ENCODE measurements around the gene MCC. TPM values are rescaled to one million over a fixed set of nuclear protein-coding genes. Genes with fewer than 3 reads are reported as not detected.

MCC gene
- total RNA-seq, 2 experiments from 2014 or later = 0.62 to 0.81 TPM

DNA sequence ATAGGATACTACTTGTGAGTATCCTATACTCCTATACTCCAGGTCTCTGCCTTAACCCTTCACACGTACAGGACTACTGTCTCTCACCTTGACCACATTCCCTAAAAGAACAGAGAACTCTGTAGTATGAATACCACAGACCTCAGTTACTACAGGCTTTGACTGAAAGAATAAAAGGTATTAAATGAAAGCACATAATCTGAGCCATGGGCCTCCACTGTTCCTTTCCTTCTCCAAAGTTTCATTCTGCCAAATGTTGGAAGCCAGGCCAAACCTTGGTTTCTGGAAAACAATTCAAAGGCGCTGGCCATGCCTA is 244.9 kb downstream of the MCC start:
- no peaks in the 10 kb centered on the region for H3K9me3 Mint-ChIP-seq
- no peak for DNase-seq
- H3K27me3 Mint-ChIP-seq (ENCODE audit: low read depth) = peaks cover 6% of the 10 kb centered on the region
- H3K4me1 Mint-ChIP-seq (ENCODE audit: low read depth) = peaks cover 2% of the 10 kb centered on the region
- no peak overlapping the region for H3K4me3 Mint-ChIP-seq
- no peak overlapping the region for H3K27ac Mint-ChIP-seq
- intact Hi-C loops (cut with micrococcal nuclease) = no loop called here
- no peaks in the 10 kb centered on the region for H3K36me3 Mint-ChIP-seq (ENCODE audit: low read depth)
- CTCF ChIA-PET = interaction anchor here (1.0 kb wide), 1 partner anchor 12 kb away, joined by 3 read pairs; no protein-coding TSS in a partner anchor

- DNase-seq = no peak
- H3K4me1 Mint-ChIP-seq (ENCODE audit: low read depth) = peaks cover 2% of the 10 kb centered on the region
- intact Hi-C loops (cut with micrococcal nuclease) = no loop called here
- no peaks in the 10 kb centered on the region for H3K36me3 Mint-ChIP-seq (ENCODE audit: low read depth)
- H3K27me3 Mint-ChIP-seq (ENCODE audit: low read depth) = peaks cover 4% of the 10 kb centered on the region
- CTCF ChIA-PET = interaction anchor here (0.6 to 1.0 kb wide), 2 partner anchors 11 to 142 kb away, joined by 3 to 5 read pairs; no protein-coding TSS in a partner anchor
- H3K4me3 Mint-ChIP-seq = no peak overlapping the region
- H3K27ac Mint-ChIP-seq = no peak overlapping the region
- no peaks in the 10 kb centered on the region for H3K9me3 Mint-ChIP-seq
These were observed 245.5 kb downstream of the MCC start for GRCh38 chr5:113242481-113243348.

- Mint-ChIP-seq H3K27ac (no peak overlapping the region), H3K27me3 (ENCODE audit: low read depth) (peaks cover 7% of the 10 kb centered on the region), H3K4me3 (no peak overlapping the region), H3K36me3 (ENCODE audit: low read depth) (no peaks in the 10 kb centered on the region), H3K4me1 (ENCODE audit: low read depth) (peaks cover 2% of the 10 kb centered on the region), H3K9me3 (no peaks in the 10 kb centered on the region)
- intact Hi-C loops (cut with micrococcal nuclease) = no loop called here
- DNase-seq = no peak
- CTCF ChIA-PET = no interaction called here
These were observed 247.1 kb downstream of the MCC start for GRCh38 chr5:113240951-113241726.

DNA sequence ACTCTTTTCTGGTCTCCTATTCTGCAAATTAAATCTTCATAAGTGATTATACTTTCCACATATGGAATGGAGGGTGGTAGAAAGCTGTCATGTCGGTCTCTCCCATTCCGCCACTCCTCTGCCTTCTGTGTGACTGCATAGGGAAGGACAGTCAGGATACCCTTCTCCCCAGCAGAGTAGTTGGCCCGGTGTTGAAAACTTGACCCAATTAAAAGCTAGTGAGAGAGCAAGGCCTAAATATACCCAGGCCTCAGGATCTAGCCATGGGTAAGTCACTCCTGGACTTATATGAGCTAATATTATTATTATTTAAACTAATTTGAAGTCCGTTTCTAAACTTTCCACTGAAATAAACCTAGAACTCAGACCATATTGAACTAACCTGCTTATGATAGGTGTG is 248.2 kb downstream of the MCC start:
- Mint-ChIP-seq H3K9me3 (no peaks in the 10 kb centered on the region), H3K4me3 (no peak overlapping the region), H3K27ac (no peak overlapping the region), H3K4me1 (ENCODE audit: low read depth) (no peaks in the 10 kb centered on the region), H3K27me3 (ENCODE audit: low read depth) (peaks cover 8% of the 10 kb centered on the region), H3K36me3 (ENCODE audit: low read depth) (no peaks in the 10 kb centered on the region)
- intact Hi-C loops (cut with micrococcal nuclease) = no loop called here
- CTCF ChIA-PET = no interaction called here
- DNase-seq = no peak

GRCh38 chr5:113237893-113238292 is 250.4 kb downstream of the MCC start:
- Mint-ChIP-seq H3K36me3 (ENCODE audit: low read depth) (no peaks in the 10 kb centered on the region), H3K27me3 (ENCODE audit: low read depth) (peaks cover 8% of the 10 kb centered on the region), H3K9me3 (no peaks in the 10 kb centered on the region), H3K27ac (no peak overlapping the region), H3K4me3 (no peak overlapping the region), H3K4me1 (ENCODE audit: low read depth) (no peaks in the 10 kb centered on the region)
- intact Hi-C loops (cut with micrococcal nuclease) = no loop called here
- CTCF ChIA-PET = interaction anchor here (0.6 kb wide), 1 partner anchor 273 kb away, joined by 4 read pairs; no protein-coding TSS in a partner anchor
- DNase-seq = no peak

GRCh38 chr5:113236536-113237288 is 251.5 kb downstream of the MCC start:
- Mint-ChIP-seq H3K36me3 (ENCODE audit: low read depth) (no peaks in the 10 kb centered on the region), H3K4me1 (ENCODE audit: low read depth) (no peaks in the 10 kb centered on the region), H3K27me3 (ENCODE audit: low read depth) (peaks cover 8% of the 10 kb centered on the region), H3K9me3 (no peaks in the 10 kb centered on the region), H3K27ac (no peak overlapping the region), H3K4me3 (no peak overlapping the region)
- intact Hi-C loops (cut with micrococcal nuclease) = no loop called here
- CTCF ChIA-PET = interaction anchor here (0.7 kb wide), 1 partner anchor 325 kb away, joined by 3 read pairs; no protein-coding TSS in a partner anchor
- DNase-seq = no peak

- H3K36me3 Mint-ChIP-seq (ENCODE audit: low read depth) = no peaks in the 10 kb centered on the region
- intact Hi-C loops (cut with micrococcal nuclease) = no loop called here
- CTCF ChIA-PET = interaction anchor here (0.7 kb wide), 1 partner anchor 324 kb away, joined by 3 read pairs; no protein-coding TSS in a partner anchor
- no peaks in the 10 kb centered on the region for H3K9me3 Mint-ChIP-seq
- H3K4me3 Mint-ChIP-seq = no peak overlapping the region
- H3K27me3 Mint-ChIP-seq (ENCODE audit: low read depth) = peaks cover 9% of the 10 kb centered on the region
- no peak overlapping the region for H3K27ac Mint-ChIP-seq
- DNase-seq = no peak
- H3K4me1 Mint-ChIP-seq (ENCODE audit: low read depth) = no peaks in the 10 kb centered on the region
These were observed 252.4 kb downstream of the MCC start for GRCh38 chr5:113235884-113236283.

GRCh38 chr5:113234546-113234945 is 253.7 kb downstream of the MCC start:
- Mint-ChIP-seq H3K36me3 (ENCODE audit: low read depth) (no peaks in the 10 kb centered on the region), H3K9me3 (no peaks in the 10 kb centered on the region), H3K4me3 (no peak overlapping the region), H3K27ac (no peak overlapping the region), H3K27me3 (ENCODE audit: low read depth) (peaks cover 9% of the 10 kb centered on the region), H3K4me1 (ENCODE audit: low read depth) (no peaks in the 10 kb centered on the region)
- no peak for DNase-seq
- CTCF ChIA-PET = interaction anchor here (0.6 kb wide), 1 partner anchor 1703 kb away, joined by 3 read pairs; no protein-coding TSS in a partner anchor
- intact Hi-C loops (cut with micrococcal nuclease) = no loop called here

DNA sequence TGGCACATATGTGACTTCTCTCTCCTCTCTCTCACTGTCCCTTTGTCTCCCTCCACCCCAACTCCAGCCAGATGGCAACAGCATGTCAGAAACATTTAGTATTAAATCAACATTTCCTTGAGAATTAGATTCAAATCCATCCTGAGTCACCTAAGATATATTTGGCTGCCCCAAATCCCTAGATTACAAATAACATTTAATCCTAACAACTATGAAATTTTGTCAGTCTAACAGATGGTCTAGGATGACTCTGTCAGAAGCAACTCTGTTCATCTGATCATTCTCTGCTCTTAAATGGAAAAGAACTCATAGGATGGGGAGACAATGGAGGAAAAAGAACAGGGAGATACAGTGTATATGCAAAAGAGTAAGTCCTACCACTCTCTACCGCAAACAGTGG is 254.6 kb downstream of the MCC start:
- H3K4me1 Mint-ChIP-seq (ENCODE audit: low read depth) = no peaks in the 10 kb centered on the region

DNA sequence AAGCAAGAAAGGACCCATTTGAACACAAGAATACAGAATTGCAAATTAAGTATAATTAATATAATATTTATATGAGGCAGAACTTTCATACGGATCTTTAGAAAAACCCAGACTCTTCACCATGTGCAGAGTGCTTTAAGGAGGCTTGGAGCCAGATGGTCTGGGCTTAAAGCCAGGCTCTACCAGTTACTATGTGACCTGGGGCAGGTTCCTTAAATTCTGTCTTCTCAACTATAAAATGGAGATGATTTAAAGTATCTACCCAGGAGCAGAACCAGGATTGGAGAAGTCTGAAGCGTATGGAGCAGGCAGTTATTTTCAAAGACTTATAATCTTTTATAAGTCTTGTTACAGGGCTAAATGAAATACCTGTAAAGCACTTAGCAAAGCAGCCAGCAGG is 255.6 kb downstream of the MCC start:
- Mint-ChIP-seq H3K9me3 (no peaks in the 10 kb centered on the region), H3K27me3 (ENCODE audit: low read depth) (peaks cover 15% of the 10 kb centered on the region), H3K4me3 (no peak overlapping the region), H3K27ac (no peak overlapping the region), H3K4me1 (ENCODE audit: low read depth) (no peaks in the 10 kb centered on the region), H3K36me3 (ENCODE audit: low read depth) (no peaks in the 10 kb centered on the region)
- CTCF ChIA-PET = no interaction called here
- intact Hi-C loops (cut with micrococcal nuclease) = no loop called here
- no peak for DNase-seq

More for the DNA sequence above, 254.6 kb downstream of the MCC start:
- CTCF ChIA-PET = no interaction called here
- Mint-ChIP-seq H3K27ac (no peak overlapping the region), H3K36me3 (ENCODE audit: low read depth) (no peaks in the 10 kb centered on the region), H3K27me3 (ENCODE audit: low read depth) (peaks cover 12% of the 10 kb centered on the region), H3K9me3 (no peaks in the 10 kb centered on the region), H3K4me3 (no peak overlapping the region)
- intact Hi-C loops (cut with micrococcal nuclease) = no loop called here
- no peak for DNase-seq

DNA sequence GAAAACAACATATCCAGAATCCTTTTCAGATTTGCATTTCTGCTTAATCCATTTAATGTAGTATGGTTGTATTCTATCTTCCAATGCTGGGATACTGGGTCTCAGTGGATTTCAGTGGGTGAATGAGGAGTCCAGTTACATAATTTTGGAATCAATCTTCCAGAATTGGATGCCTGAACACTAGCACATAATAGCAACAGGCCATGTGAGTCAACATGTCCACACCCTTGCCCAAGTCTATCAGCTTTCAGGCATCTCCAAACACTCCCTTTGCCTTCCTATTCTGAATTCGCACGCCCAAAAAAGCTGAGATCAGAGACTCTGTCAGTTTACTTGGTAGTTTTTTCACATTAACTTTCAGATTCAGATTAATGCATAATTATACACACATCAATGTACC is 256.0 kb downstream of the MCC start:
- H3K4me1 Mint-ChIP-seq (ENCODE audit: low read depth) = no peaks in the 10 kb centered on the region
- no peaks in the 10 kb centered on the region for H3K36me3 Mint-ChIP-seq (ENCODE audit: low read depth)
- CTCF ChIA-PET = interaction anchor here (0.7 to 0.8 kb wide), 2 partner anchors 10 to 50 kb away, joined by 3 read pairs; no protein-coding TSS in a partner anchor

GRCh38 chr5:113231653-113232000 is 256.6 kb downstream of the MCC start:
- Mint-ChIP-seq H3K27ac (no peak overlapping the region), H3K9me3 (no peaks in the 10 kb centered on the region), H3K4me3 (no peak overlapping the region), H3K4me1 (ENCODE audit: low read depth) (no peaks in the 10 kb centered on the region), H3K36me3 (ENCODE audit: low read depth) (no peaks in the 10 kb centered on the region), H3K27me3 (ENCODE audit: low read depth) (peaks cover 13% of the 10 kb centered on the region)
- intact Hi-C loops (cut with micrococcal nuclease) = no loop called here
- CTCF ChIA-PET = interaction anchor here (0.7 to 0.8 kb wide), 2 partner anchors 11 to 49 kb away, joined by 3 read pairs; no protein-coding TSS in a partner anchor
- DNase-seq = no peak

More for the DNA sequence above, 256.0 kb downstream of the MCC start:
- no peak overlapping the region for H3K27ac Mint-ChIP-seq
- no peak overlapping the region for H3K4me3 Mint-ChIP-seq
- no peaks in the 10 kb centered on the region for H3K9me3 Mint-ChIP-seq
- no peak for DNase-seq
- intact Hi-C loops (cut with micrococcal nuclease) = no loop called here
- peaks cover 15% of the 10 kb centered on the region for H3K27me3 Mint-ChIP-seq (ENCODE audit: low read depth)

Data from activated naive CD4-positive, alpha-beta T cell treated with anti-CD3 and anti-CD28 coated beads for 36 hours (primary cell).